Dedifferentiated amniotic fluid mesenchymal stem cell (primary cell): Measurements from ENCODE around the gene ANXA8.
"Not testable (repeated sequence)": the region's sequence is repeated elsewhere in the genome, so short reads cannot be mapped to it uniquely, and the experiment has no call there.

Source experiments
- DNase-seq: peaks from one replicate; pipeline ENCODE4 v3.0.0-alpha.2; 2016; ENCODE audit errors: extremely low spot score

ANXA8 gene

GRCh38 chr10:47462577-47463358, 21.1 kb downstream of the ANXA8 start:
- not testable (repeated sequence) for DNase-seq

- peak; percentile 54 for DNase-seq
These were observed 22.6 kb downstream of the ANXA8 start for GRCh38 chr10:47461261-47461687.

- peak; percentile 29 for DNase-seq
These were observed 25.3 kb downstream of the ANXA8 start for GRCh38 chr10:47458466-47459154.

GRCh38 chr10:47457826-47458225, 26.1 kb downstream of the ANXA8 start:
- no peak for DNase-seq

- DNase-seq = no peak
These were observed 26.4 kb downstream of the ANXA8 start for GRCh38 chr10:47457528-47457820.

- DNase-seq = no peak
These were observed 27.0 kb downstream of the ANXA8 start for GRCh38 chr10:47456794-47457527.

- no peak for DNase-seq
These were observed 27.7 kb downstream of the ANXA8 start for GRCh38 chr10:47456079-47456785.

GRCh38 chr10:47455350-47456078, 28.4 kb downstream of the ANXA8 start:
- not testable (repeated sequence) for DNase-seq

GRCh38 chr10:47454780-47455058, 29.2 kb downstream of the ANXA8 start:
- no peak for DNase-seq

GRCh38 chr10:47454008-47454779, 29.7 kb downstream of the ANXA8 start:
- no peak for DNase-seq

GRCh38 chr10:47453141-47454007, 30.5 kb downstream of the ANXA8 start:
- DNase-seq = no peak

- DNase-seq = no peak
These were observed 31.3 kb downstream of the ANXA8 start for GRCh38 chr10:47452495-47453140.

GRCh38 chr10:47451998-47452494, 31.9 kb downstream of the ANXA8 start:
- DNase-seq = no peak

- no peak for DNase-seq
These were observed 32.5 kb downstream of the ANXA8 start for GRCh38 chr10:47451273-47451997.

- DNase-seq = no peak
These were observed 33.5 kb downstream of the ANXA8 start for GRCh38 chr10:47450442-47450841.

GRCh38 chr10:47449979-47450378, 33.9 kb downstream of the ANXA8 start:
- DNase-seq = no peak

GRCh38 chr10:47449102-47449978, 34.6 kb downstream of the ANXA8 start:
- DNase-seq = no peak
